LNCaP clone FGC (cell line): ENCODE data around the gene ADK.
A peak's percentile ranks its signal among the peaks of the same experiment; 100 is the strongest.
"Not testable (repeated sequence)": the region's sequence is repeated elsewhere in the genome, so short reads cannot be mapped to it uniquely, and the experiment has no call there.

Experiments
- DNase-seq: peaks from one replicate; pipeline ENCODE4 v3.0.0-alpha.2; 2011; ENCODE audit warnings: low read depth
- H3K4me3 ChIP-seq: 2 replicates; pipeline ENCODE4 v1.5.1; 2011; ENCODE audit warnings: mild to moderate bottlenecking, low read depth, low read length, control low read depth
- CTCF ChIP-seq: IDR thresholded peaks from 2 replicates; pipeline ENCODE4 v1.5.1; 2012; ENCODE audit warnings: mild to moderate bottlenecking; ENCODE audit not compliant: control insufficient read depth, insufficient read depth; ENCODE audit errors: extremely low read depth

Gene ADK

DNA sequence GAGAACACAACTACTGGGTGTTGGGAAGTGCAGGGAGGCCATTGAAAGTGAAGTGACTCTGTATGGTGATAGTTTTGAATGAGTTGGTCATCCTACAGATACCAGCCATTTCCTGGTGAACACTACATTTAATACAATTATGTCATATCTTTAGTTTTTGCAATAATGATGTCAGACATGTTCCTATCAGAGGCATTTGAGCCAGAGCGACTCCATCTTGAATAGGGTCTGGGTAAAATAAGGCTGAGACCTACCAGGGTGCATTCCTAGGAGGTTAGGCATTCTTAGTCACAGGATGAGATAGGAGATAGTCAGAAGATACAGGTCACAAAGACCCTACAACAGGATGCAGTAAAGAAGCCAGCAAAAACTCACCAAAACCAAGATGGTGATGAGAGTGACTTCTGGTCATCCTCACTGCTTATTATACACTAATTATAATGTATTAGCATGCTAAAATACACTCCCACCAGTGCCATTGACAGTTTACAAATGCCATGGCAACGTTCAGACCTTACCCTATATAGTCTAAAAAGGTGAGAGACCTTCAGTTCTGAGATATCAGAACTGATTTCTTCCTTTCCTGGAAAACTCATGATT, 28.2 kb downstream of the ADK start:
- DNase-seq: no peak
- H3K4me3 ChIP-seq: no peak overlapping the region
- no peak for TF ChIP-seq CTCF

- no peak for TF ChIP-seq CTCF
- no peak for DNase-seq
- H3K4me3 ChIP-seq: no peak overlapping the region
These were observed 35.7 kb downstream of the ADK start for GRCh38 chr10:74186678-74187077.

DNA sequence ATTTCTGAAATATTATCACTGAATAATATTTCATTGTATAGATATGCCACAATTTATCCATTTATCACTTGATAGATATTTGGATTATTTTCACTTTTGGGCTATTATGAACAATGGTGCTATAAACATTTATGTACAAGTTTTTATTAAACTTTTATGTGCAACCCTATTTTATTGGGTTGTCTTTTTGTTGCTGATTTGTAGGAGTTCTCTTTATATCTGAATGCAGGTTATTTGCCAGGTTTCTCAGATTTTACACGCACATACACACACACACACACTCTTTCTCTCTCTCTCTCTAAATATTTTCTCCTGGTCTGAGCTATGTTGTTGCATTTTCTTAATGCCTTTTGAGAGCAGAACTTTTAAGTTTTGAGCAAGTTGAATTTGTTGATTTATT, 36.2 kb downstream of the ADK start:
- TF ChIP-seq CTCF: no peak
- DNase-seq: no peak
- no peak overlapping the region for H3K4me3 ChIP-seq

- H3K4me3 ChIP-seq, DNase-seq: not testable (repeated sequence)
These were observed 37.6 kb downstream of the ADK start for GRCh38 chr10:74188617-74189016.

DNA sequence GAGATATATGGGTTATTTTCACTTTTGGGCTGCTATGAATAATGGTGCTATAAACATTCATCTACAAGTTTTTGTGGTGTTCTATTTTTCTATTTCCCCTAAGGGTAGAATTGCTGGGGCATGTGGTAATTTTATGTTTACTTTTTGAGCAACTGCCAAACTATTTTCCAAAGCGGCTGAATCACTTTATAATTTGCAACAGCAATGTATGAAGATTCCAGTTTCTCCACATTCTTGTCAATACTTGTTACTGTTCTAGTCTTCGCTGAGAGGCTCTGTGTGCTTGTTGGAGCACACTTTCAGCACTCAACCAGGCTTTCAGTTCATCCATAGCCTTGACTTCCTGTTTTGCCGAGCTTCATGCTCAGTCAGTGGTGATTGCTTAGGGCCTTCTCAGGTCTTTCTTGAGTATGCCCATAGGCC, 39.0 kb downstream of the ADK start:
- peak; percentile 87 for DNase-seq
- peak overlapping the region; percentile 39 for H3K4me3 ChIP-seq
- TF ChIP-seq CTCF: no peak

DNA sequence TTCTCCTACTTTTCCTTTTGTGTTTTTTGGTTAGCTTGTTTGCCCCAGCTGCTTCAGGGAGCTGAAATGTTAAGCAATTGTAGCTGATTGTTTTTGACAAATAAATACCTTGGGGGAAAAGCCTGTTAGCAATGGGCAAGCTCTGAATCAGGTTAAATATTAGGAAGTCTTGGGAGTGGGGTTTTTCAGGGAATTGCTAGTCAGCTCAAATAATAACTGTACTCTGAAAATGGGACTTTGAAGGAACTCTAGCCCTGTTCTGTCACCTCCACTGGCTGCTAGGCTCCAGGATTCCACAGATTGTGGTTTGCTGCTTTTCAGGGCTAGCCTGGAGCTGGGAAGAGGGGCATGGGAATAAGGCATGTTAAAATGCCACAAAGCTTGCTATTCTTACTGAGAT, 39.5 kb downstream of the ADK start:
- TF ChIP-seq CTCF: no peak
- no peak for DNase-seq
- peak overlapping the region; percentile 39 for H3K4me3 ChIP-seq

- no peak overlapping the region for H3K4me3 ChIP-seq
- no peak for TF ChIP-seq CTCF
- DNase-seq: no peak
These were observed 43.5 kb downstream of the ADK start for GRCh38 chr10:74194545-74194944.
